ENCODE measurements around the gene MINDY4. TPM values are rescaled to one million over a fixed set of nuclear protein-coding genes. Genes with fewer than 3 reads are reported as not detected.

The MINDY4 gene
- total RNA-seq, 6 experiments from 2014 or later, result 2.3 to 3.3 (median 2.6) TPM

GRCh38 chr7:30799976-30800661, 28.9 kb downstream of the MINDY4 start:
- Mint-ChIP-seq H3K36me3 (ENCODE audit: low read depth) (peaks cover 17% of the 10 kb centered on the region), H3K27me3 (ENCODE audit: insufficient read depth) (peaks cover 5% of the 10 kb centered on the region), H3K27ac (peak overlapping the region; percentile 61), H3K4me3 (peak overlapping the region; percentile 53), H3K9me3 (no peaks in the 10 kb centered on the region), H3K4me1 (ENCODE audit: low read depth) (peaks cover 97% of the 10 kb centered on the region)
- TF ChIP-seq CTCF (IDR thresholded peaks at IDR 0.05), result no peak
- no peak for DNase-seq

GRCh38 chr7:30800785-30801252, 29.6 kb downstream of the MINDY4 start:
- Mint-ChIP-seq H3K4me1 (ENCODE audit: low read depth) (peaks cover 97% of the 10 kb centered on the region), H3K4me3 (peak overlapping the region; percentile 37), H3K9me3 (no peaks in the 10 kb centered on the region), H3K27me3 (ENCODE audit: insufficient read depth) (peaks cover 6% of the 10 kb centered on the region), H3K27ac (peak overlapping the region; percentile 61), H3K36me3 (ENCODE audit: low read depth) (peaks cover 24% of the 10 kb centered on the region)
- TF ChIP-seq CTCF (IDR thresholded peaks at IDR 0.05), result peak; percentile 87
- peak; percentile 75 for DNase-seq

GRCh38 chr7:30802812-30803211, 31.6 kb downstream of the MINDY4 start:
- no peak for DNase-seq
- no peak for TF ChIP-seq CTCF (IDR thresholded peaks at IDR 0.05)
- Mint-ChIP-seq H3K9me3 (no peaks in the 10 kb centered on the region), H3K27ac (no peak overlapping the region), H3K4me1 (ENCODE audit: low read depth) (peaks cover 77% of the 10 kb centered on the region), H3K36me3 (ENCODE audit: low read depth) (peaks cover 24% of the 10 kb centered on the region), H3K4me3 (no peak overlapping the region), H3K27me3 (ENCODE audit: insufficient read depth) (peaks cover 12% of the 10 kb centered on the region)

GRCh38 chr7:30804078-30804661, 33.0 kb downstream of the MINDY4 start:
- DNase-seq, result peak; percentile 93
- H3K36me3 Mint-ChIP-seq (ENCODE audit: low read depth), result peaks cover 30% of the 10 kb centered on the region
- peaks cover 13% of the 10 kb centered on the region for H3K27me3 Mint-ChIP-seq (ENCODE audit: insufficient read depth)
- TF ChIP-seq CTCF (IDR thresholded peaks at IDR 0.05), result no peak
- H3K4me3 Mint-ChIP-seq, result peak overlapping the region; percentile 18; the same call in 1 of the 2 replicates
- H3K27ac Mint-ChIP-seq, result peak overlapping the region; percentile 57
- H3K9me3 Mint-ChIP-seq, result no peaks in the 10 kb centered on the region
- H3K4me1 Mint-ChIP-seq (ENCODE audit: low read depth), result peaks cover 63% of the 10 kb centered on the region

GRCh38 chr7:30805081-30805691, 34.0 kb downstream of the MINDY4 start:
- no peak overlapping the region for H3K27ac Mint-ChIP-seq
- H3K9me3 Mint-ChIP-seq, result no peaks in the 10 kb centered on the region
- no peak for DNase-seq
- peaks cover 13% of the 10 kb centered on the region for H3K27me3 Mint-ChIP-seq (ENCODE audit: insufficient read depth)
- H3K36me3 Mint-ChIP-seq (ENCODE audit: low read depth), result peaks cover 30% of the 10 kb centered on the region
- H3K4me1 Mint-ChIP-seq (ENCODE audit: low read depth), result peaks cover 53% of the 10 kb centered on the region
- no peak for TF ChIP-seq CTCF (IDR thresholded peaks at IDR 0.05)
- peak overlapping the region; percentile 18; the same call in 1 of the 2 replicates for H3K4me3 Mint-ChIP-seq

All from HFFc6 (cell line).